ENCODE results near the gene TEX52.

GRCh38 chr12:2858334-2858733 lies 1.5 kb upstream of the TEX52 start:
- TF ChIP-seq, protein P1, sequence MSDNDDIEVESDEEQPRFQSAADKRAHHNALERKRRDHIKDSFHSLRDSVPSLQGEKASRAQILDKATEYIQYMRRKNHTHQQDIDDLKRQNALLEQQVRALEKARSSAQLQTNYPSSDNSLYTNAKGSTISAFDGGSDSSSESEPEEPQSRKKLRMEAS (IDR thresholded peaks at IDR 0.05): no peak
- TF ChIP-seq NFIC (IDR thresholded peaks at IDR 0.05) (no peak), REST (IDR thresholded peaks at IDR 0.05; ENCODE audit: low read depth) (no peak), CEBPB (IDR thresholded peaks at IDR 0.05) (no peak), EP300 (IDR thresholded peaks at IDR 0.05; ENCODE audit: borderline replicate concordance) (no peak), FOXM1 (IDR thresholded peaks at IDR 0.05; ENCODE audit: borderline replicate concordance, low read depth) (no peak), RAD21 (IDR thresholded peaks at IDR 0.05; ENCODE audit: low read depth) (no peak), TAF1 (IDR thresholded peaks at IDR 0.05; ENCODE audit: low read depth) (no peak), YY1 (IDR thresholded peaks at IDR 0.05; ENCODE audit: low read depth) (no peak), EGR1 (IDR thresholded peaks at IDR 0.05) (no peak), CREB1 (IDR thresholded peaks at IDR 0.05; ENCODE audit: low read depth) (no peak), USF1 (IDR thresholded peaks at IDR 0.05) (no peak), TCF12 (IDR thresholded peaks at IDR 0.05; ENCODE audit: low read depth) (no peak)

Measured in Ishikawa (cell line).